ENCODE data around the gene RNPEPL1. TPM values are rescaled to one million over a fixed set of nuclear protein-coding genes. Genes with fewer than 3 reads are reported as not detected.
"Not testable (repeated sequence)": the region's sequence is repeated elsewhere in the genome, so short reads cannot be mapped to it uniquely, and the experiment has no call there.

RNPEPL1 gene
- total RNA-seq, 1 experiment from 2014 or later = 2.7 TPM

DNA sequence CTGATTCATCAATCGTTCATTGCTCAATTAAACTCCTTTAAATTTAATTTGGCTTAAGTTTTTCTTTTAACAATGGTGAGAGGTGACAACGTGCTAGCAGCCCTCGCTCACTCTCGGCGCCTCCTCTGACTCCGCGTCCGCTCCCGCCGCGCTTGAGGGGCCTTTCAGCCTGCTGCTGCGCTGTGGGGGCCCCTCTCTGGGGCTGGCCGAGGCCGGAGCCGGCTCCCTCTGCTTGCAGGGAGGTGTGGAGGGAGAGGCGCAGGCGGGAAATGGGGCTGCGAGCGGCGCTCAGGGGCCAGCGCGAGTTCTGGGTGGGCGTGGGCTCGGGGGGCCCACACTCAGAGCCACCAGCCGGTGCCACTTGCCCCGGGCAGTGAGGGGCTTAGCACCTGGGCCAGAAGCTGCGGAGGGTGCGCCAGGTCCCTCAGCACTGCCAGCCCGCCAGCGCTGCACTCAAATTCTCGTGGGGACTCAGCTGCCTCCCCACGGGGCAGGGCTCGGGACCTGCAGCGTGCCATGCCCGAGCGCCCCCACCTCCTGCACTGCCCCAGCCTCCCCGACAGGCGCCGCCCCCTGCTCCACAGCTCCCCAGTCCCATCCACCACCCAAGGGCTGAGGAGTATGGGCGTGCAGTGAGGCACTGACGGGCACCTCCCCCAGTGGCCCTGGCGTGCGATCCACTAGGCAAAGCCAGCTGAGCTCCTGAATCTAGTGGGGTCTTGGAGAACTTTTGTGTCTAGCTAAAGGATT lies 30.1 kb upstream of the RNPEPL1 start:
- no peak for DNase-seq (ENCODE audit: low spot score)

DNA sequence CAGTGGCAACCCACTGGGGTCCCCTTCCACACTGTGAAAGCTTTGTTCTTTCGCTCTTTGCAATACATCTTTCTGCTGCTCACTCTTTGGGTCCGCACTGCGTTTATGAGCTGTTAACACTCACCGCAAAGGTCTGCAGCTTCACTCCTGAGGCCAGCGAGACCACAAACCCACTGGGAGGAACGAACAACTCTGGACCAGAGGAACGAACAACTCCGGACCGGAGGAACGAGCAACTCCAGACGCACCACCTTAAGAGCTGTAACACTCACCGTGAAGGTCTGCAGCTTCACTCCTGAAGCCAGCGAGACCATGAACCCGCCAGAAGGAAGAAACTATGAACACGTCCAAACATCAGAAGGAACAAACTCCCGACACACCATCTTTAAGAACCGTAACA lies 29.2 kb upstream of the RNPEPL1 start:
- not testable (repeated sequence) for DNase-seq (ENCODE audit: low spot score)

DNA sequence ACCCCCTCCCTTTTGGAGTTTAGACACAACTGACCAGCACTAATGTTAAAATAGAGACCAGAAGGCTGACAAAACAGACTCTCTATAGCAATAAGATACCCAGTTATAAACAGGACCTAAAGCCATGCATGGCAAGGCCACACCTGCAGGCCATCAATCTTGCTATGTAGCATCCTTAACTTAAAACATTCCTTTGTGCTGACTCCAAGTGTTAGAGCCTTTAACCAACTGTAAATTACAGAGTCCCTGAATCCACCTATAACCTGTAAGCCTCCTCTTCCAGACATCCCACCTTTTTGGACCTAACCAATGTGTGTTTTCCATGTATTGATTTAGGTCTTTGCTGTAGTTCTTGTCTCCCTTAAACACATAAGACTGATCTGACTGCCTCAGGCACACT lies 28.4 kb upstream of the RNPEPL1 start:
- DNase-seq (ENCODE audit: low spot score) = no peak

DNA sequence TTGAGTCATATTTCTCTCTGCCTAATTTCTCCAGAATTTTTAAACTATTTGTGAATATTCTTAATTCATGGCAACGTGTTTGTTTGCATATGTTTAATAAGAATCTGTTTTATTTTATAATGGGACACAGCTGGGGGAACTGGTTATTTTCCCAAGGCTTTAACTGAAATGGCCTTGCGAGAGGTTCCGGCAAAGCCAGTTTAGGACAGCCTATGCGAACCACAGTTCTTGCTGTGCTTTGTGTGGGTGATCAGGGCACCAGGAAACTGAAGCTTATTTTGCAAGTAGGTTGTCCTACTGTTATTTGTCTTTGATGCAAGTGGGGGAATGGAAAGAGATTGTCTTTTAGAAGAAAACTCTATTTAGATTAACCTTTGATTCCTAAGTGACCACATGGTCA lies 17.0 kb upstream of the RNPEPL1 start:
- no peak for DNase-seq (ENCODE audit: low spot score)

DNA sequence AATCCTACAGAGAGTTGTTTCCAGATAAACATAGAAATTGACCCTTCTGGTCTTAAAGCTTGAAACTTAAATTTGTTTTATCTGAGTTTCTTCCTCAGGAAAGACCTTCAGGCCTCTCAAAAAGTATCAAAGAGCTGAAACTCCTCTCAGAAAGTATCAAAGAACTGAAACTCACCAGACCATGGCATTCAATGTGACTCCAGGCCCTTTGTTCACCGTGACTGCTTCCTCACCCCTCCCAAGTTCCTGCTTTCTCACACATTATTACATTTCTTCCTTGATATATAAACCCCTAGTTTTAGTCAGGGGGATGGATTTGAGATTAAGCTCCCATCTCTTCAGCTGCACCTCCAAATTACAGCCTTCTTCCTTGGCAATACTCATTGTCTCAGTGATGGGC lies 16.5 kb upstream of the RNPEPL1 start:
- no peak for DNase-seq (ENCODE audit: low spot score)

DNA sequence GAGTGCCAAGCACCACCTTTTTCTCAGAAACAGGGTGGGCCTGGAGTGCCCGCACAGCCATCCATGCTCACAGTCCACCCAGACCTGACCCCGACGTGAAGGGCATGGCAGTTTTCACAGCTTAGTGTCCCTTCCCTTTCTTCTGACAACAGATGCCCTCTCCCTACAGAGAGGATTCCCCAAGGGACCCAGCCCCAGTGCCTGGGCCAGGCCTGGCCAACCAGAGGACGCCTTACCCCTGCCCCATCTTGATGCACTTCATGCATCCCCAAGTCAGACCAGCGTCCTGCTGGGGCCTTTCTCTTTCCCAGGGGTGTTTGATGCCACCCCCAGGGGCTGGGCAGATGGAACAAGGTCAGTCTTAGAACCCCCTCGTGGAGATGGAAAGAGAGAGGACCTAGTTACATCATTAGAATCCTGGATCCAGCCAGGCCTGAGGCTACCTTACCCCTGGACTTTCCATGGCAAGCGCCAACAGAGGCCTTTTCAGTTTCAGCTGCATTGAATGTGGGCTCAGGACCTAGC lies 14.3 kb upstream of the RNPEPL1 start:
- DNase-seq (ENCODE audit: low spot score) = no peak

DNA sequence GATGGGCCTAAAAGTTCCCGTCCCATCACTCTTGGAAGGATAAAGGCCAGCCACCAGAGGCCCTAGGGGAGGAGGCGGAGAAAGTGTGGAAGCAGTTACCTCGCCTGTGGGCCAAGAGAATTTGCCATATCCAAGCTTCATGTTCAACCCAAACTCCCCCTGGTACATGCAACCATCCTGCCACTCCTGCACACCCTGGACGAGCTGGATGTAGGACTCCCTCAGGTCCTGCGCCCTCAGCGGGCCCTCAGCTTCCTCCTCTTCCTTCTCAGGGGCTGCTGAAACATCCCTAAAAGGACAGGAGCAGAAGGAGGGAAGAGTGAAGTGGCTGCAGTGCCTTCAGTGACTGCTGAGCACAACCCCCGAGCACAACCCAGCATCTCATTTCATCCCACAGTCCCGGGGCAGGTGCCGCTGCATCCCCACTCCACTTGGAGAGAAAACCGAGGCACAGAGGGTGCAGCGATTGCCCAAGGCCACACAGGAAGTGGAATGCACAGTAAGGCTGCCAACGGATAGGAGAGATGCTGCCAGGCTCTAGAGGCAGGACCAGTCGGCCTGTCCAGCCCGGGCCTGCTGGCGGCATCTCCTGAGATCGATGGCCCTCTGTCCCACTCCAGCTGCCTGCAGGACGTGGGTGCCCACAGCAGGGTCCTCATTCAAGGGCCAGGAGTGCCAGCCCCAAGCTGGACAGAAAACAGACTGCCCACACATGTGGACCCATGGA lies 13.4 kb upstream of the RNPEPL1 start:
- DNase-seq (ENCODE audit: low spot score) = no peak

DNA sequence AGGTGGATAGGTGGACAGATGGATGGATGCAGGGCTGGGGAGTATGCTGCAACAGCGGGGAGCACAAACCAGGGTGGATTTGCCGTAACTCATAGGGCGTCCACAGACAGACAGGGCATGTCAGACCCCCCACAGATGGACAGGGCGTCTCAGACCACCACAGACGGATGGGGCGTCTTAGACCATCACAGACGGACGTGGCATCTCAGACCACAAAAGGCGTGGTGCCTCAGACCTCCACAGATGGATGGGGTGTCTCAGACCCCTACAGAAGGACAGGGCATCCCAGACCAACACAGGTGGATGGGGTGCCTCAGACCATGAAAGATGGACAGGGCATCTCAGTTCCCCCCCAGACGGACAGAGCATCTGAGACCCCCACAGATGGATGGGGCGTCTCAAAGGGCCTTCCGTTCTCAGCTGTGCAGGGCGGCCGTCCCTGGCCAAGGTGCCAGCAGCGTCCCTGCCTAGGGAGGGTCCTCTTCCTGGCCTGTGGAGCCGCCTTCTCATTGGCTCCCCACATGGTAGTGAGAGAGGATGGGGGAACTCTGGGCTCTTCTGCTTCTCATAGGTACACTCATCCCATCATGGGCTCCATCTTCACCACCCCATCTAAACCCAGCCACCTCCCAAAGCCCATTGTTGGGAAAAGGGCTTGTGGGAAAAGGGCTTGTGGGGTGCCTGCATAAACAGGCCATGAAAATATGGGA lies 12.6 kb upstream of the RNPEPL1 start:
- no peak for DNase-seq (ENCODE audit: low spot score)

DNA sequence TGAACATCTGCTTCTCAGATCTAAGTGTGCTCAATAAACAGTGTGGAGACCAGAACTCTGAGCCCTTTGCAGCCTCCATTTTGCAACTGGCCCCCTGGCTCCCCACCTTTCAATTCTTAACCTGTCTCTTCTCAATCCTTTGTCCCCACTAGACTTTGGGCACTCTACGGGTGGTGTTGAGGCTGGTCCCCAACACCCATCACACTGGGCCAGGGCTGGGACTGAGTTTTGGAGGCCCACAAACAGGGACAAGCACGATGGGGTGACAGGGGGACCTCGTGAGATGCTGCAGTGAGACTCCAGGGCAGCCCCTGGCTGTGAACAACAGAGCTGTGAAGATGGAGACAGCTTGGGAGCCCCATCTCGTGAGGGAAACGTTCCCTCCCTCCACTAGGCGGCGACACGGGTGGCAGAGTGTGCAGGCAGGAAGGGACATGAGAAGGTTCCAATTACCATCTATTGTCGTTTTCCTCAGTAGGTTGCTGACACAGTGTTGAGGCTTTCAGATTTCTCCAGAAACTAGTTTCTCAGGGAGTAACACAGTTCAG lies 11.7 kb upstream of the RNPEPL1 start:
- DNase-seq (ENCODE audit: low spot score) = no peak

DNA sequence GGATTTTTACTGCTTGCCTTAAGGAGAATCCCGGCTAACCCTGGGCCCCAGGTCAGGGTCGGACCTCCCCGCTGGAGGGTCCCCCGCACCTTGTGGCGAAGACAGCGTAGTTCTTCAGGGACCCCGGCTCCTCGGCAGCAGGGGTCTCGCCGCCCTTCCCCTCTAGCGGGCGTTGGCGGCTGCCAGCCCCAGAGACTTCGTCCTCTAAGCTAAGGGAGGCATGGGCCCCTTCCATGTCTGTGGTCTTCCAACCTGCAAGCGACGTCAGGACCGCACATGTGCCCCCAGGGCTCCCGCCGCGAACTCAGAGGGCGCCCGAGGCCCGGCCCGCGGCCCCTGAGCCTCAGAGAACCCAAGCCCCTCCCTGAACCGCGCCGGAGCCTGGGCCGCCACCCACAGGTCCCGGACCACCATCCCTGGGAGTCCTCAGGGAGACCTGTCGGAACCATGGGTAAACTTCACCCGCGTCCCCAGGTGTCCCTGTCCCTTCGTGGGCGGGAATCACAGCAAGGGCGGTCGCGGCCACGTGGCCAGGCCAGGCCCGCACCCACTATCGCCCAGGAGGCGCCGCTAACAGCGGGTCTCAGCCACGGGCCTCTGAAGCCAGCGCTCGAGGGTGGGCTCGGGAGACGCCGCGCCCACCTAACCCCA lies 11.1 kb upstream of the RNPEPL1 start:
- DNase-seq (ENCODE audit: low spot score) = no peak

DNA sequence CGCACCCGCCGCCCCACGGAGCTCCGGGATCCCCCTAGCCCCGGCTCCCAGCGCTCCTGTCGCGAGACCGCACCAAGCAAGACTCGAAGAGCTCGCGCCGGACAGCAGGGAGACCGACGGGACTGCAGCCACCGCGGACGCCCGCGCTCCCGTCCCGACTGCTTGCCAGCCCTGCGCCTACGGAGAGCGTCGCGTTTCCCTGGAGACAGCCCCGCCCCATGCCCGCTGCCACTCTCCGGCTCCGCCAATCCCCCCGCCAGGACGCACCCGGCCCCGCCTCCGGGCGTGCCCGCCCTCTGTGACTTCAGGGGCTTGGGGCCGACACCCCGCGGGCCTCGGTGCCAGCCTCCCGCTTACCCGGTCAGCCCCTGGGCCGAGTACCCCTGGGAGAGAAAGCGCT lies 10.5 kb upstream of the RNPEPL1 start, which contains the start of gene ANKMY1:
Gene ANKMY1, minus strand, starts transcription at position 181 of the 400 bp plus-strand sequence. CDS start 653 bp downstream, outside the sequence.
- no peak for DNase-seq (ENCODE audit: low spot score)

DNA sequence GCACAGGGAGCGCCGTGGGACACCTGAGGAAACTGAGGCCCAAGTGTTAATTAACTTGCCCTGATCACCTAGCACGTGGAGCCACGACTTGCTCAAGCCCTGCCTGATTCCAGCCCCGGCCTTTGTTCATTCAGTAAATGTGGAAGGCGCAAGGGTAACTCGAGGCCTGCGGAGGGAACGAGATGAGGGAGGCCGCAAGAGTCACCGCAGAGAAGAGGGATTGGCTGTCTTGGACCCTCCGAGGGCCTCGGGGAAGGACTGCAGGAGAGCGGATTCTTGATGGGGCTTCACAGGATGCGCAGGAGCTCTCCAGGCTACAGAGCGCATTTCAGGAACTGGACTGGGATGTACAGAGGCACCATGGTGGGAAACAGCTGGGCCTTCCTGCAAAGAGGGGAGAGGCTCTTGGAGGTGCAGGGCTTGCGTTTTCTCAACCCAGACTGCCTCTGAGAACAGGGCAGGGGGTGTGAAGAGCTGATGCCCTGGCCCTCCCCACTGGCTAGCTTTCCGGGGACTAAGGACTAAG lies 10.0 kb upstream of the RNPEPL1 start:
- DNase-seq (ENCODE audit: low spot score) = no peak

DNA sequence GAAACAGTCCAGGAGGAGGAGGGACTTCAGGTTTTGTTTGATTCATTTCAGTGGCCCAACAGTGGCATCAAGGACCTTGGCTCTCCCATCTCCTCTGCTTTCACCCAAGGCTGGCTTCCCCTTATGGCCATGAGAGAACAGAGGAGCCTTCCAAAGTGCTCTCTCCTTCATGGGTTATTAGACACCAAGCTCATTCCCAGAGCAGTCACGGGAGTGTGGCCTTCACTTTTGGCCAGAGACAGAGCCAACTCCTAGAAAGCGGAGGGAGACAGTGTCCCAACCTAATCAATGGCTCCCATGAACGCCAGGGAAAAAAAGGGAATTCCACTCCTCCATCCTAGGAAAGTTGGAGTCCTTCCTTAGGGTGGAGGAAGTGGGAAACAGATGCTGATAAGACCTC lies 9.0 kb upstream of the RNPEPL1 start:
- DNase-seq (ENCODE audit: low spot score) = no peak

DNA sequence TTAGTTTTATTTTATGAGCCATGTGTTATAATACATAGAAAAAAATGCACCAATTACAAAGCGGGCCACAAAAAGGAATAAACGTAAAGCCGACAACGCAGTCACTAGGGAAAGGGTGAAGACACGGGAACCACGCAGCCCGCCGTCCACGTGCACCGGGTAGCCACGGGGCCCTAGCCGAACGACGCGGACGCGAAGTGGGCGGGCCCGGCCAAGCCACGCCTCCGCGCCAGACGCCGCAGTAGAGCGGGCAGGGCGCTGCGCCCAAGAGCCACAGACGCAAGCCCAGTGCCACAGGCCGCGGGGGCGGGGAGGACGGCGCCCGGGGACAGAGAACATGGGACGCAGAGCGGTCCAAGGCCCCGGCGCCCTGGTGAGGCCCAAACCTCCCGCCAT lies 8.2 kb upstream of the RNPEPL1 start, which contains the start of gene DUSP28:
Gene DUSP28, plus strand, starts transcription at position 274 of the 396 bp plus-strand sequence. CDS start 328 bp downstream, outside the sequence.
- DNase-seq (ENCODE audit: low spot score) = peak; percentile 85

DNA sequence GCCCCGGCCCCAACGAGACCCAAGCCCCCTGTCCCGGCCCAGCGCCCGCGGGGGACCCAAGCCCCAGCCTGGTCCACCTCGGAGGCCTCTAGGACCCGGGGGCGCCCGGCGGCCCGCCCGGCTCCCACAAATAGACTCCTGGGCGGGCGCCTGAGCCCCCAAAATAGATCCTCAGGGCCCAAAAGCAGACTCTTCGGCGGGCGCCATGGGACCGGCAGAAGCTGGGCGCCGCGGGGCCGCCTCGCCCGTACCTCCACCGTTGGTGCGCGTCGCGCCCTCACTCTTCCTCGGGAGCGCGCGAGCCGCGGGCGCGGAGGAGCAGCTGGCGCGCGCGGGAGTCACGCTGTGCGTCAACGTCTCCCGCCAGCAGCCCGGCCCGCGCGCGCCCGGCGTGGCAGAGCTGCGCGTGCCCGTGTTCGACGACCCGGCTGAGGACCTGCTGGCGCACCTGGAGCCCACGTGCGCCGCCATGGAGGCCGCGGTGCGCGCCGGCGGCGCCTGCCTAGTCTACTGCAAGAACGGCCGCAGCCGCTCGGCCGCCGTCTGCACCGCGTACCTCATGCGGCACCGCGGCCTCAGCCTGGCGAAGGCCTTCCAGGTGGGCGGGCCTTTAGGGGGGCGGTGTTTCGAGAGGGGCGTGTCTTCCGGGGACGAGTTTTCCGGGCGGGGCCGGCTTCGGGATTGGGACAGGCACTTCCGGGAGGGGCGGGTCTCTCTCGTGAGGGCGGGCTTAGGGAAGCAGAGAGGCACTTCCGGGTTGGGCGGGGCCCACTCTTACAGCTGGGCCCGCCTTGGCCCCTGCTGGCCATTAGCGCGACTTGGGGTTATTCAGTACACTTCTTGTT lies 7.6 kb upstream of the RNPEPL1 start:
- DNase-seq (ENCODE audit: low spot score) = peak; percentile 88

DNA sequence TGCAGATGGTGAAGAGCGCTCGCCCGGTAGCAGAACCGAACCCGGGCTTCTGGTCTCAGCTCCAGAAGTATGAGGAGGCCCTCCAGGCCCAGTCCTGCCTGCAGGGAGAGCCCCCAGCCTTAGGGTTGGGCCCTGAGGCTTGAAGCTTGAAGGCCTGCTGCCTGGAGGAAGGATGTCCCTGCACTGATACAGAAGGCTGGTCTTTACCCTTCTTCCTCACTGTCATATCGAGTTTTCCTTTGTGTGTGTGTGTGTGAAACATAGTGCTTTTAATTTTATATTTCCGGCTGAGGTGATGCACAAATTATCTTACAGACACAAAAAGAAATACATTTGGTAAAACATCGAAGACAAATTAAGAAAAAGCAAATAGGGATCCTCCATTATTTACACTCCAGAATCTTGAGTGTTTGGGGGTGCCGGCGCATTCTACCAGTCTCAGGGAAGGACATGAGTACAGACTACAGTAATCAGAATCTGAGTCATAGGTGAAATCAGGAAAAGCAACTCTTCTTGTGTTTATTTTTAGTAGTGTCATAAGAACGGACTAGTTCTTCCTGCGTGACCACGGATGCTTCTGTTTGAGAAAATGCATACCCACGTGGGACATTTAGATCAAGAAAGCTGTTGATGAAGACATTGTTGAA lies 6.8 kb upstream of the RNPEPL1 start:
- DNase-seq (ENCODE audit: low spot score) = peak; percentile 49

DNA sequence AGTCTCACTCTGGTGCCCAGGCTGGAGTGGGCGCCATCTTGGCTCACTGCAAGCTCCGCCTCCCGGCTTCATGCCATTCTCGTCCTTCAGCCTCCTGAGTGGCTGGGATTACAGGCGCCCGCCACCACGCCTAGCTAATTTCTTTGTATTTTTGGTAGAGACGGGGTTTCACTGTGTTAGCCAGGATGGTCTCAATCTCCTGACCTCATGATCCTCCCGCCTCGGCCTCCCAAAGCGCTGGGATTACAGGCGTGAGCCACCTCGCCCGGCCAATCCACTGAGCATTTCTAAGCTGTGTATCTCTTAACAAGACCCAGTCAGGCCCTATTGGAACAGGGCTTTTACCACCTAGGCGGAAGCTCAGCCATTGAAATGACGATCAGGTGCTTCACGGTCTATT lies 5.1 kb upstream of the RNPEPL1 start:
- not testable (repeated sequence) for DNase-seq (ENCODE audit: low spot score)

DNA sequence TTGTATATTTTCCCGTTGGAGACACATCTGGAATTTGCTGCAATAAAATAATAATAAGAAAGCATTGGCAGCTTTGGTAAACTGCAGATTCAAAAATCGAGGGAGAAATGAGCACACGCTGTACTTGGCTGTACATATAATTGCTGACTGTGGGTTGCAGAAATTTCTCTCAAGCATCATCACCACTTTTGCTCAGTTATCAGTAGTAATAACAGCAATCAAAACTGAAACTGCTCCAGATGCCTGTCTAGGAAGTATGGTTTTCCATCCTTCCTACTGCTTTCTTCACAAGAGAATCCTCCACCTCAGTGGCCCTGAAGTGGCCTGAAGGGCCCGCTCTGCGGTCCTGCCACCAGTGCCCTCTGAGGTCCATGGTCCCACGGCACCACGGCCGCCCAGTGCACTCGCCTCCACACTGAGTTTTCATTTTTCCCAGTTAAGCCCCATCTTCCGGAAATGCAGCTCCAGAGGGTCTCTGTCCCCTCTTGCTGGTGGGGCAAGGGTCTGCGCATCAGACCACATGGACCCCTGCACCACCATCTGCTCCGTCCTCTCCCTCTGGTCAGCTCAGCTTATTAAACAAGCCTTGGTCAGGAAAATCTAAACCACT lies 4.2 kb upstream of the RNPEPL1 start:
- no peak for DNase-seq (ENCODE audit: low spot score)
